NCI-H2171 treated with DMSO at 0.1 percent for 48 hours (cell line): Measurements from ENCODE around the gene GRID1.

Experiments used
- DNase-seq: peaks from one replicate; lab custom pipeline; 2025; lab: John Stamatoyannopoulos, UW

GRID1 gene

GRCh38 chr10:86211691-86212390 lies 154.8 kb downstream of the GRID1 start:
- no peak for DNase-seq

GRCh38 chr10:86210416-86210815 lies 156.2 kb downstream of the GRID1 start:
- no peak for DNase-seq

GRCh38 chr10:86209726-86210125 lies 156.9 kb downstream of the GRID1 start:
- DNase-seq: no peak

DNA sequence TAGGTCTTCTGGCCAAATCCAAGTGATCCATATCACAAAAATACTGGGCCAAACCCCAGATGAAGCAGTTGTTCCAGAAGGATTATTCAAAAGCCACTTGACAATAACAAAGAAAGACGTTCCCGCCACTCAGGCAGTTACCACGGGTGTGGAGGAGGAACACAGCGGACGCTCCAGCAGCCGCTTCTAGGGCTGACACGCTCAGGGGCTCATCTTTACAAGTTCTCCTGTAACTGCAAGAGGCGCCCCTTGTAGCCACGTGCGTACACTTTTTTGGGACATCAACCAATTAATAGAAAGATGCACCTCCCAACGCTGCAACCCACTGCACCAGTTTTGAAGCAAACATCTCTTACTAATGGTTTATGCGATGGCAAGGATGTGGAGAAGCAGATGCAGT lies 159.4 kb downstream of the GRID1 start:
- DNase-seq: no peak

DNA sequence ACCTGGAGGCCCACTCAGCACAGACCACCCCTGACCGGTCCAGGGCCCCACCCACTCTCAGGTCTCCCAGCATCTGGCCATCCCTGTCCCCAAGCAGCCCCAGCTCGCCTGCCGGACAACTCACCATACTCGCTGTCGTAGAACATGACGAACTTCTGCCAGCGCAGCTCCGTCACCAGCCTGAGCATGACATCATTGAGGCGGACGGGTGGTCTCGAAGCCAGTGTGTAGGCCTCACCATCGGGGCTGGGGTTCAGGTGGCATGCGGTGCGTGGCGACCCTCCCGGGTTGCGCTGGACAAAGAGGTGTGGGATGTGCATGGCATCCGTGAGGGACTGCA lies 160.4 kb downstream of the GRID1 start:
- no peak for DNase-seq

GRCh38 chr10:86205306-86206239 lies 161.0 kb downstream of the GRID1 start:
- DNase-seq: no peak

GRCh38 chr10:86204421-86205305 lies 161.9 kb downstream of the GRID1 start:
- no peak for DNase-seq

DNA sequence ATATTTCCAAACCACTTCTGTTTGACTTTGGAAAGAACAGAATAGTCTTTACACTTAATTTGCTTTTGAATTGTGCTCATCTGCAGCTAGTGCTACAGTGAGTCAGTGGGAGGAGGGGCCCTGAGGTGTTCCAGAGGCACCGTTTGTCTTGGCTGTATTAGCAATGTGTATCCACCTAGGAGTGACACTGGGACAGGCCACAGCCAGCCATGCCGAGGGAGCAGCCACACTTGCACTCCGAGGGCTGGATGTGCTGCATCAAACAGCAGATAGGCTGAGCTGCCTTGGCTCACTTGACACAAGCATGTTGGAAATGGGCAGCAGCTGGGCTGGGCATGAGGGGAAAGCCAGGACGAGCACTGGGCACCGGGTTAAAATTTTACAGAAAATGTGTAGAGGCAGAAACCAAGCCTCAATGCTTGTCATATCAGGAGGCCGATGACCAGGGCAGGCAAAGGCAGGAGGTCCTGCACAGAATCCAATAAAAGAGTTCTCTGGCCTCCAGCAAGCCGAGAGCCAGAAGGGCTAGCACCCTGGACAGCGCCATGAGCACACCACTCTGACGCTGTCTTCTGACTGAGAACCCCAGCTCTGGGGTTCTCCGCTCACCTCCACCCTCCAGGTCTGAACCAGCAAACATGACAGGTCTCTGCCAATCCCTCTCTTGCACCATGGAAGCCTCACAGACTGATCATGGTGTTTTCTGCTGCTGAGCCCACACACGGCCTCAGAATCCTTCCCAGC lies 163.3 kb downstream of the GRID1 start:
- no peak for DNase-seq

DNA sequence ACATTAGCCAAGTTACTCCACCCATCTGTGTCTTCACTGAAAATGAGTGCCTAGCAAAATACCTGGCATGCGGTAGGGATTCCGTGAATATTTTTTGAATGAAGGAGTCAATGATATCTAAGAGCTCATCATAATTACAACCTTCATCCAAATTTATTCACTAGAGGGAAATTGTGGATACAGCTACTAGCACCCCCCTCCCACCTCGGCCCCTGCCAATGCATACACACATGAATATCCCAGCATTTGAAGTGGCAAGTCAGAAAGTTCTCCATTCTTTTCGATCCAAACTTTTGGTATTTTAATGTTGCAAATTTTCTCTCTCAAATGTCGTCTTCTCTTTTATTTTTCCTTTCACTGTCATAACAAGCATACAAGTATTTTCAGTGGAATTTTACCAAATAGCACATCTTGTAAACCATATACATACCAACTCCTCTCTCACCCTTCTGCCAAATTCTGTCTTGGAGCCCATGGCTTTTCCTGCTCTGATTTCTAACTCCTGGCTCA lies 164.3 kb downstream of the GRID1 start:
- DNase-seq: no peak

- DNase-seq: no peak
These were observed 165.7 kb downstream of the GRID1 start for GRCh38 chr10:86200867-86201266.

GRCh38 chr10:86200269-86200668 lies 166.3 kb downstream of the GRID1 start:
- DNase-seq: no peak

DNA sequence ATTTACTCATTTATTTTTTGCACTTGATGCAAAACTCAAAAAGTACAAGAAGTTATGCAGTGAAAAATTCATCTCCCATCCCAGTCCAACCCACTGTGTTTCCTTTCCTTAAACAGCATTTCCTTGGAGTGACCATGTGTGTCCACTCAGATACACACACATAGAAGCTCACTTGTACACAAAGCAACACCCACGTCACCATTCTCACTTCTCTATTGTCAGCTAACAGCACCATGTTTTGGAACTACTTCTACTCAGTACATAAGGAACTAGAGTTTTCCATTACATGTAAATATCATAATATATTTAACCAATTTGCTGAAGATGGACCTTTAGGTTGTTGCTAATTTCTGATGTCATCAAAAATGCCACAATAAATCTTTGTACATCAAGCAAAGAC lies 167.6 kb downstream of the GRID1 start:
- no peak for DNase-seq

- no peak for DNase-seq
These were observed 168.3 kb downstream of the GRID1 start for GRCh38 chr10:86198271-86198670.

GRCh38 chr10:86197166-86197790 lies 169.3 kb downstream of the GRID1 start:
- no peak for DNase-seq

- DNase-seq: no peak
These were observed 171.0 kb downstream of the GRID1 start for GRCh38 chr10:86195521-86196157.

GRCh38 chr10:86194684-86195083 lies 171.9 kb downstream of the GRID1 start:
- DNase-seq: no peak

GRCh38 chr10:86193841-86194240 lies 172.8 kb downstream of the GRID1 start:
- no peak for DNase-seq

DNA sequence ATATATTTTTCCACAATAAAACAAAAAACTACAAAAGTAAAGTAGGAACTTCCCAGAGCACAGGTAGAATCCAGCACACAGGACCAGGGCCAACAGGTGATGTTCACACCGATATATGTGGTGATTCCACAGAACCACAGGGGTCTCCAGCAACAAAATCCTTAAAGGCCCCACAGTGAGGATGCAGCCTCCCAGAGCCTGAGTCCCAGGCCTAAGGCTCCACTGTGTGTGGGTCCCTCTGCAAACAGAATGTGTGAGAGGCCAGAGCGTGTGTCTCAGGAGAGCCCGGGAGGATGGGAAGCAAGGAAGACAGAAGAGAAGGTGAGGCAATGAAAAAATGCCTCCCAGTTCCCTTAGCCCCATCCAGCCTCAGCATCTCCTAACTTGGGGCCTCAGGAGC lies 173.9 kb downstream of the GRID1 start:
- DNase-seq: no peak

GRCh38 chr10:86192147-86192546 lies 174.4 kb downstream of the GRID1 start:
- DNase-seq: no peak

DNA sequence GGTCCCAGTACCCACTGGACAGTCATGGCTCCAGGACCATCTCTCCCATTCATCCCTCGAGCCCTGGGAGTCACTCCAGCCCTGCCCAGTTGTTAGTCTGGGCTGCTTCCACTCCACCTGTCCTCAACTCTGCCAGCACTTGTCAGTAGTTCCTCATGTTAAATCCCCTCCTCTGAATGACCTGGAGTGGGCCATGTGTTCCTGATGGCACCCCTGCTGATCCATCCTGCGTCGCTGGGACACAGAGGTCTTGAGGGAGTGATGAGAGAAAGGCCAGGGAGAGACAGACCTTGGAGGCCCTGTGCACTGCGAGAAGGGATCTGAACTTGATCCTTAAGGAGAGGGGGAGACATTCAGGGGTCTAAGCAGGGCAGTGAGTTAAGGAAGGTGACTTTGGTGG lies 174.9 kb downstream of the GRID1 start:
- no peak for DNase-seq

DNA sequence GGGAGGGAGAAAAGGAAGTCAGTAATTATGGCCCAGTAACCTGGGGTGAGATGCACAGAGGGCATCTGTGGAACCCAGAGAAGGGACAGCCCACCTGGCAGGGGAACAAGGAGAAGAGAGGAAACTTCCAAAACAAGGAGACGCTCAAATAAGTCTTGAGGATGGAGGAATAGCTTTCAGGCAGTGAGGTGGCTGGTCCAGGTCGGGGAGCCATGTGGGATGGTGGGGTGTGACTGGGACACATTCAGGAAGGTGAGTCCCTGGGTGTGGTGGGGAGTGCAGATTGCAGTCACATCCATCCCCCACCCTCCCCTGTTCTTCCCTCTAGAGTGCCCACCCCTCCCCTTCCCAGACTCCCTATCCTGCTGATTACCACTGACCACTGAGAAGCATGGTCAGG lies 175.4 kb downstream of the GRID1 start:
- DNase-seq: no peak
